Measurements from ENCODE around the gene NAIP.
"Not testable (repeated sequence)": the region's sequence is repeated elsewhere in the genome, so short reads cannot be mapped to it uniquely, and the experiment has no call there.

The NAIP gene, protein sequence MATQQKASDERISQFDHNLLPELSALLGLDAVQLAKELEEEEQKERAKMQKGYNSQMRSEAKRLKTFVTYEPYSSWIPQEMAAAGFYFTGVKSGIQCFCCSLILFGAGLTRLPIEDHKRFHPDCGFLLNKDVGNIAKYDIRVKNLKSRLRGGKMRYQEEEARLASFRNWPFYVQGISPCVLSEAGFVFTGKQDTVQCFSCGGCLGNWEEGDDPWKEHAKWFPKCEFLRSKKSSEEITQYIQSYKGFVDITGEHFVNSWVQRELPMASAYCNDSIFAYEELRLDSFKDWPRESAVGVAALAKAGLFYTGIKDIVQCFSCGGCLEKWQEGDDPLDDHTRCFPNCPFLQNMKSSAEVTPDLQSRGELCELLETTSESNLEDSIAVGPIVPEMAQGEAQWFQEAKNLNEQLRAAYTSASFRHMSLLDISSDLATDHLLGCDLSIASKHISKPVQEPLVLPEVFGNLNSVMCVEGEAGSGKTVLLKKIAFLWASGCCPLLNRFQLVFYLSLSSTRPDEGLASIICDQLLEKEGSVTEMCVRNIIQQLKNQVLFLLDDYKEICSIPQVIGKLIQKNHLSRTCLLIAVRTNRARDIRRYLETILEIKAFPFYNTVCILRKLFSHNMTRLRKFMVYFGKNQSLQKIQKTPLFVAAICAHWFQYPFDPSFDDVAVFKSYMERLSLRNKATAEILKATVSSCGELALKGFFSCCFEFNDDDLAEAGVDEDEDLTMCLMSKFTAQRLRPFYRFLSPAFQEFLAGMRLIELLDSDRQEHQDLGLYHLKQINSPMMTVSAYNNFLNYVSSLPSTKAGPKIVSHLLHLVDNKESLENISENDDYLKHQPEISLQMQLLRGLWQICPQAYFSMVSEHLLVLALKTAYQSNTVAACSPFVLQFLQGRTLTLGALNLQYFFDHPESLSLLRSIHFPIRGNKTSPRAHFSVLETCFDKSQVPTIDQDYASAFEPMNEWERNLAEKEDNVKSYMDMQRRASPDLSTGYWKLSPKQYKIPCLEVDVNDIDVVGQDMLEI (N-terminal part only)

DNA sequence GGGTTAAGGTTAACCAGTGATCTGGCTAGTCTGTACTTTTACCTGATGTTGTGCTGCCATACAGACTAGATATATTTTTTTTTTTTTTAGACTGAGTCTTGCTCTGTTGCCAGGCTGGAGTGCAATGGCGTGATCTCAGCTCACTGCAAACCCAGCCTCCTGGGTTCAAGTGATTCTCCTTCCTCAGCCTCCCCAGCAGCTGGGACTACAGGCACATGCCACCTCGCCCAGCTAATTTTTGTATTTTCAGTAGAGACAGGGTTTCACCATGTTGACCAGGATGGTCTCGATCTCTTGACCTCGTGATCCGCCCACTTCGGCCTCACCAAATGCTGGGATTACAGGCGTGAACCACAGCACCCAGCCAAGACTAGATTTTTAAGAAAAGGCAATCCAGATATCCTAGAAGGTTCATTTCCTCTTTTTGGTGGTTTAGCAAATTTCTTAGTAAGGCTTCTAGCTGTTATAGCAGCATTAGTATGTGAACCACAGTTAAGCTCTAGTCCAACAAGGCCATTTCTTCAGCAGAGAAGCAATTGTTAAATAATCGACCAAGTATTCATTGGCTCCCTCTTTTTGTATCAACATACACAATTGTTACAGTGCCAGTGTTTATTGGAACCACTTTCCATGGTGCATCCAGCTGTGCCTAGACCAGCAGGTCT lies at the start of gene NAIP:
Gene NAIP, minus strand, starts transcription at position 51 of the 665 bp plus-strand sequence. CDS start 12,424 bp downstream, outside the sequence.
- DNase-seq (ENCODE audit: low read depth), result not testable (repeated sequence)

DNA sequence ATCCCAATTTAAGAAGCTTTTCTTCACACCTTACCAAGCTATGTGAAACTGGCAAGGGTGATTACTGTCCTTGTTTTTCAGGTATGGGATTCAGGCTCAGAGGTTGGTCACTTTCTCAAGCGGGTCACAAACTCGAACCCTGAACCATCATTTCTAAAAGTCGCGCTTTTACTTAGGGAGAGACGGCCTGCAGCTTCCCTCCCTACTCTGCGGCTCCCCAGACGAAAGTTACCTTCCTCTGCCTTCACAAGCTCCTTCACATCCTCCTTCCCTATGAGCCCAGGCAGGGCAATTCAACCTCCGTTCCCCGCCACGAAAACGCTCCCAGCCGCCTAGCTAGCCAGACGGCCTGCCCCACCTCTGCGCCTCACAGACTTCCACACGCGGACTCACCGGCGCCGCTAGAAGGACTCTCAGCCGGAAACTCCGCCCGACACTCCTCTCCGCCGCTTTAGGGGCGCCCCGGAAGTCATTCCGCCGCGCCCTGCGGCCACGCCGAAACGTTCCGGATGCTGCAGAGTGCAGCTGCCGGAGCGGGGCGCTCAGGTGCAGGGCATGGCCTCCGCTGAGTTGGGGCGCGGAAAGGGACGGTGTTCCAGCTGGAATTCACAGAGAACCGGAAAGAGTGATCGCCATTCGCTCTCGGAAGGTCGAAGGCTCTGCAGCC lies 42.3 kb upstream of the NAIP start, which contains the start of gene GTF2H2:
Gene GTF2H2, minus strand, starts transcription at position 415 of the 667 bp plus-strand sequence. CDS start 4,913 bp downstream, outside the sequence.
- not testable (repeated sequence) for DNase-seq (ENCODE audit: low read depth)

DNA sequence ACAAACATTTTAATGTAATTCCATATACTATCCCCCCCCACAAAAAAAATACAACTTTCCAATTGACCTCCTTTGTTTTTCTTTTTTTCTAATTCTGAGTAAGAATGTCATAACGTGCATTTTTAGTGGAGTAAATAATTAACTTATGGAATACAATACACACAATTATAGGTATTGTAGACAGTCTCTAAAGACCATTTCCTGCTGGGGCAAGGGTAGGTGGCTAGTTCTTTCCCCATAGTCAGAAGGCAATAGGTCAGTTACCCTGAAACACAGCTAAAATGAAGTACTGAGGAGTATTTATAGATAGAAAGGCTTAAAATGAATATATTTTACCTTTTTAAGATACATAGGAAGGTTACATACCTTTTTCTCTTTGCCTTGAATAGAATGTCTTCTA lies 36.2 kb upstream of the NAIP start:
- DNase-seq (ENCODE audit: low read depth), result not testable (repeated sequence)

DNA sequence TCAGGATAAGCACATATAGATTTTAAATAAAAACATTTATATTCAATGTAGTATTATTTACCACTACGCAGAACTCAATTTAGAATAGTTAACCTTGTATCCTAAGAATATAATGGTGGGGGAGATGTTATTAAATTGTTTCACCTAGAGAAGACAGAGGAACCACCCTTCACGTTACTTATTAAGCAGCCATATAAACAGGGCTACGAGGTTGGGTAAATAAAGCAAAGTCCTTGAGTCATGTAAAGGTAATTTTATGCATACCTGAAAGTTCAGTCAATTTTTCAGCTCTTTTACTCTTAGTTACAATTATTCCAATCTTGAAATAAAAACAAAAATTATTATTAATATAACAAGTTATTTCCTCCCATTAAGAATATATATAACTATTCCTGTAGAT lies 34.3 kb upstream of the NAIP start:
- DNase-seq (ENCODE audit: low read depth), result not testable (repeated sequence)

DNA sequence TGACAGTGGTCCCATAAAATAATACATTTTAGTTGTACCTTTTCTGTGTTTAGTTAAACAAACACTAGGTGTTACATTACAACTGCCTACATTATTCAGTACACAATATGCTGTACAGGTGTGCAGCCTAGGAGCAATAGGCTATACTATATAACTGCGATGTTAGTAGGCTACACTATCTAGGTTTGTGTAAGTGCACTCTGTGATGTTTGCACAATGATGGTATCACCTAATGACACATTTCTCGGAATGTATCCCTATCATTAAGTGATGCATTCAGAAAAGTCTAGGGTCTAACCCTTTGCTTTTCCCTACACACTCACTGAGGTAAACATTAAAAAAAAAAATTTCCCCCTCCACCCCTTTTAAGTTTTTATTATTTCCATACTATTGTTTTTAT lies 19.7 kb upstream of the NAIP start:
- DNase-seq (ENCODE audit: low read depth), result not testable (repeated sequence)

DNA sequence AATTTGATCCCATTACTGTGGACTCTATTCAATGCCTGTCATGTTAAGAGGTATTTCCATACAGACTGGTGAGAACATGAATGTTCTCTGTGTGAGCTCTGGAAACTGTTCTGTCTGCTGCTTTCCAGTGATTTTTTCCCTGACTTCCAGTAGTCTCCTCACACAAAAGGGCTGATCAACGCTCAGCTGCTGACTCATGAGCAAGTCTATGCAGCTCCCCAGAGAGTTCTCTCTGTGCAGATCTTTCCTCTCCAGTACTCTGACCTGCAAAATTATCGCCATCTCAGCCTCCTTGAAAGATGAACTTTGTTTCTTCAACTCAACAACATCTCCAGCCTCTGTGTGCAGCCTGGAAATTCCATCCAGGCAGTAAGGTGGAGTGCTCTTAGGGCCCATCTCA lies 19.0 kb upstream of the NAIP start:
- not testable (repeated sequence) for DNase-seq (ENCODE audit: low read depth)

DNA sequence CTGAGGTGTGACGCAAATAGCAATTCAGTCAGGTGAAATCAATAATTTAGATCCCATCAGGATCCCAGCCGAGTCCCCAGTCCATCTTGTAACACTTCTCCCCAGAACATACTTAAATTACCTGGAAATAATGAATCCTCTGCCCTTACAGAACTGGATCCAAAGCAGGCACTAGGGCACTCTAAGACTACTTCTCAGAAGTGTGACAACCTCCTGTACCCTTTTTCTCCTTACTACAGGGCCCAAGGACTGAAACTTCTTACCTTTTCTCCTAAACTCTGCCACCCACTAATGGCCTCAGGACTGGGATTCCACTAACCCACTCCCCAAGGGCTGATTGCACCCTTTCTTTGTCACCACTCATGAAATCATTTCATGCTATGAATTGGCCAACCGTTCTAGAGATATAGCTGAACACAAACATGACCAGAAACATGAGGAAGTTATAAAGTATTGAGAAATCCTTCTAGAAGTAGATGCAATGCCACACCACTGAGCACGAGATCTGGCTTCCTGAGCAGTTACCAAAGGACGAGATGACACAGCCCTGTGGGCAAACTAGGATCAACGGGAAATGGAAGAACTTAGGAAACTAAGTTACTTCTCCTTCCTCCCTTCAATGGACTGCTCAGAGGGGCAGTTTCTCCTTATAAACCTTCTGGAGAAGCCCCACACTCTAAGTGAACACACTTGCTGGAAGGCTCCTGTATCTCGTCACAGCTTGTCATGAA lies 6.1 kb upstream of the NAIP start:
- DNase-seq (ENCODE audit: low read depth), result not testable (repeated sequence)

DNA sequence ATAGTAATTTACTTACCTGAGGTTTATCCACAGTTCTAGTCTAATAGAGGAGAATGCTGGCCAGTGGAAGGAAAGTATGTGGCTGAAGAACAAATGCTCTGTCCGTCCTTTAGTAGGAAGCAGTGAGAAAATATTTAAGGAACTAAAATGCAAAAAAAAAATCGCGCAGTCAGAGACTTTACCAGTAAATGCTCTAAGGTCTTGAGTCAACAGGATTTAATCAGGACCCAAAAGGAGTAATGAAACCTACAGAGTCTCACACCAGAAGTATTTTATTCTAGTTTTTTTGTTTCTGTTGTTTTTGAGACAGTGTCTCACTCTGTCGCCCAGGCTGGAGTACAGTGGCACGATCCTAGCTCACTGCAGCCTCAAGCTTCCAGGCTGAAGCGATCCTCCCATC lies 4.5 kb downstream of the NAIP start:
- not testable (repeated sequence) for DNase-seq (ENCODE audit: low read depth)

DNA sequence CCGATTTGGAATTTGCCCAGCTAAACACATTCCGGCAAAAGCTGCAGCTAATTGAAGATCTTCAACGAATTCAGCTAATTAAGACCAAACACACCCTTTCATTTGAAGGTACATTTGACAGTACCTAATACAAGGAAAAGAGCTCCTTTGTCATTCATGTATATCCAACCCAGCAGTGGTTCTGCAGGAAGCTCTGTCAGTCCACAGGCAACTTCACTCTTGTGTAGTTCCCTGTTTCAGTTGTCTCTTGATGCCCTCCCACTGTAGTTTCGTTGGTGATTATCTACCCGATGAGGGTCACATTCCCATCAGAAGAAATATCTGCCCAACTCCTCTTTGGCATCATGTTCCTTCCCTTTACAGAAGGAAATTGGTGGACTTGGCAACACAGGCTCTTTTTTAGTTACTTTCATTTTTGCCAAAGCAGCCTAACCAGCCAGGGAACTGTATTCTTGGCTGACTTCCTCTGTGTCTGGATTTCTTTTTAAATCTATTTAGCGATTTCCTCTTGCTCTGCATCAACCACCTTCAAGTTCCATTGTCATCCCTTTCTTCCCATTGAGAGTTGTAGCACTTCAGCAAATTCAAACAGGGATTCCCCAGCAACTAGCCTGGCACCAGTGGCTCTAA lies 6.6 kb downstream of the NAIP start:
- DNase-seq (ENCODE audit: low read depth), result not testable (repeated sequence)

DNA sequence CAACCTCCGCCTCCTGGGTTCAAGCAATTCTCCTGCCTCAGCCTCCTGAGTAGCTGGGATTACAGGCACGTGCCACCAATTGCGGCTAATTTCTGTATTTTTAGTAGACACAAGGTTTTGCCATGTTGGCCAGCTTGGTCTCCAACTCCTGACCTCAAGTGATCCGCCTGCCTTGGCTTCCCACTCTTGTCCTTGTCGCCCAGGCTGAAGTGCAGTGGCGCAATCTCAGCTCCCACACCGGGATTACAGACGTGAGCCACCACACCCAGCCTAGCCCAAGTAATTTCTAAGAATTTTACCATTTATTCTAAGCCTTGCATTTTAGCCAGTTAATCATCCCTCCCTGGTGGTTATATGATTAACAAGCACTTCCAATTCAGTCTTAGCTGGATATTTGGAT lies 11.0 kb downstream of the NAIP start:
- DNase-seq (ENCODE audit: low read depth), result no peak

DNA sequence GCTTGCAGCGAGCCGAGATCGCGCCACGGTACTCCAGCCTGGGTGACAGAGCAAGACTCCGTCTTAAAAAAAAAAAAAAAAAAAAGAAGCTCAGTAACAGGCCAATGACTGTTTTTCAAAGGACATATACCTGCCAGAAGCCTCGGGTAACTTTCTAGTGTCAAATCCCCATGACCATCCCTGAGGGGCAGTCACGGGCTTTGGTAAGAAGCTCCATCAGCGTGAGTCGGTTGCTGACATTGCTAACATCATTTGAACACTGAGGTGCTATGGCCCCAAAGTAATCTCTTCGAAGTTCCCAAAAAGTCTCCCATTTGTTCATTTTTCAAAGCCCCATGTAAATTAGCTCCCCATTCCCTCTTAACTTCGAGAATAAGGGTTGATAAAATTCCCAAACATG lies 11.6 kb downstream of the NAIP start:
- DNase-seq (ENCODE audit: low read depth), result no peak

DNA sequence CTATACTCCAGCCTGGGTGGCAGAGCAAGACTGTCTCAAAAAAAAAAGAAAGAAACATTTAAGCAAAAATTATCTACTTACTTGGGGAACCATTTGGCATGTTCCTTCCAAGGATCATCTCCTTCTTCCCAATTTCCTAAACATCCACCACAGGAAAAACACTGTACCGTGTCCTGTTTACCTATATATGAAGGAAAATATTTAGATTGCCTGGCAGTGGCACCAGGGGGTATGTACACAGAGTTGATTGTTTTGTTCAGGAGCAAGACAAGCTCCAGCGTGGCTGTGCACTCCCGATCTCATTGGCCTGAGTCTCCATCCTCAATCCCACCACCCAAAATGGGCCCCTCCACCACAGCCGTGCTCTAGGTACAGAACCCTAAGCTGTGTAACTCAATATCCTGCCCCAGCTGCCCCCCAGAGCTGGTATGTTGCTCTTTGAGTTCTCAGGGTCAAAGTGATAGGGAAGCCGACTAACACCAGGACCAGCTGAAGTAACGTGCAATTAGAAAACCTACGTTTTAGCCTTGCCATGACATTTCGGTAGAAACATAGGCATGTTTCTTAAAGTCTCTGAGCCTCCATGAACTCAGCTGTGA lies 13.8 kb downstream of the NAIP start:
- DNase-seq (ENCODE audit: low read depth), result no peak

DNA sequence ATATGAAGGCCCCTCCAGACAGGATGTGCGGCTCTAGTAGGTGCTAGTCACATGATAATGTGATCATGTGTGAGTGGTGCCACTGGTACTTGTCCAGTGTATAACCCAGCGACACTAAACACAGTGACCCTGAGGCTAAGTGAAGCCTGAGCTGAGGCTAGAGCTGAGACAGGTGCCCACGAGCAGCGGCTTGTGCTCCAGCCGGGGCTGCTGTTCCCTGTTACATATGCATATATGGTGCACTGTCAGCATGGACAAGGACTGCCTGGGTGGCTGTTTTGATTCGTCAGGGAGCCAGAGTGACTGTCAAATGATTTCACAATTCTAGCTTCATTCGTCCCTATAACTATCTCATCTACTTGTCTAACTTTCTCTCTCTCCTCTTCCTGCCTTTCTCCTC lies 18.2 kb downstream of the NAIP start:
- not testable (repeated sequence) for DNase-seq (ENCODE audit: low read depth)

DNA sequence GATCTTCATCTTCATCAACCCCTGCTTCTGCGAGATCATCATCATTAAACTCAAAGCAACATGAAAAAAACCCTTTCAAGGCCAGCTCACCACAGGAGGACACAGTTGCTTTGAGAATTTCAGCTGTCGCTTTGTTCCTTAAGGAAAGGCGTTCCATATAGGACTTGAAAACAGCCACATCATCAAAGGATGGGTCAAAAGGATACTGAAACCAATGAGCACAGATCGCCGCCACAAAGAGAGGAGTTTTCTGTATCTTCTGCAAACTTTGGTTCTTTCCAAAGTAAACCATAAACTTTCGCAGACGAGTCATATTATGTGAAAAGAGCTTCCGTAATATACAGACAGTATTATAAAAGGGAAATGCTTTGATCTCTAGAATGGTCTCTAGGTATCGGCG lies 40.3 kb downstream of the NAIP start:
- DNase-seq (ENCODE audit: low read depth), result not testable (repeated sequence)

DNA sequence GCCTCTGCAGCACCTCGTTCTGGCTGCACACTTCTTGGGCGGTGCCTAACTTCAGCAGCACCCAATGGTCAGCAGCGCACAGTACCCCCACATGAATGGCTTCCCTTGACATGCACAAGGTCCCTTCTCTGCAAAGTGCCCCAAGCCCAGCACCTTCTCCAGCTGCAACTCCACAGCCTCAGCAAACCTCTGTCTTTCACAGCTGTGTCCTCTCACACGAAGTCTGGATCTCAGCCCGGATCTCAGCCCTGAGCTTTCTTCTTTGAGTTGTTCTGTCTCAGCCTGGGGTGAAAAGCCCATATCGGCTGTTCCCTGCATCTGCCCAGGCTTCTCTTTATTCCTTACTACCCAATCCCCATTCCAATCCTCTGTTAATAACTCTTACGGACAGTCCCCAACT lies 57.9 kb downstream of the NAIP start:
- not testable (repeated sequence) for DNase-seq (ENCODE audit: low read depth)

DNA sequence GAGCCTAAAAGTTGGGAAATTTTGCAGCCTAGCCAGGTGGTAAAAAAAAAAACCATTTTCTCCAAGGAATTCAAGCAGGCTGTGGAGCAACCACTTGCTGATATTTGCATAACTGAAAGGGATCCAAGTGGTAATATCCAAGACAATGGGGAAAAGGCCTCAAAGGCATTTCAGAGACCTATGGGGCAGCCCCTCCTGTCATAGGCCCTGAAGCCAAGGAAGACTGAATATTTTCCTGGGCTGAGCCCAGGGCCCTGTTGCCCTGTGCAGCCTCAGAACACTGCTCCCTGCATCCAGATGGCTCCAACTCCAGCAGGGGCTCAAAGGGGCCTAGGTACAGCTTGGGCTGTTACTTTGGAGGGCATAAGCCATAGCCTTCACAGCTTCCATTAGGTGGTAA lies 60.6 kb downstream of the NAIP start:
- not testable (repeated sequence) for DNase-seq (ENCODE audit: low read depth)

DNA sequence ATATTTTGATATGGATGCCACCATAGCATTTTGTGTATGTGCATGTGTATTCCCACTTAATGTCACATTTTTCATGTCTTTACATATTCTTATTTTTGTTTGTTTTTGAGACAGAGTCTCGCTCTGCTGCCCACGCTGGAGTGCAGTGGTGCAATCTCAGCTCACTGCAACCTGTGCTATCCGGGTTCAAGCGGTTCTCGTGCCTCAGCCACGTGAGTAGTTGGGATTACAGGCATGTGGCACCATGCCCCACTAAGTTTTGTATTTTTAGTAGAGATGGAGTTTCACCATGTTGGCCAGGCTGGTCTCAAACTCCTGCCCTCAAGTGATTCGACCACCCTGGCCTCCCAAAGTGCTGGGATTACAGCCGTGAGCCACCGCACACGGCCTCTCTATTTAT lies 72.1 kb downstream of the NAIP start:
- DNase-seq (ENCODE audit: low read depth), result not testable (repeated sequence)

DNA sequence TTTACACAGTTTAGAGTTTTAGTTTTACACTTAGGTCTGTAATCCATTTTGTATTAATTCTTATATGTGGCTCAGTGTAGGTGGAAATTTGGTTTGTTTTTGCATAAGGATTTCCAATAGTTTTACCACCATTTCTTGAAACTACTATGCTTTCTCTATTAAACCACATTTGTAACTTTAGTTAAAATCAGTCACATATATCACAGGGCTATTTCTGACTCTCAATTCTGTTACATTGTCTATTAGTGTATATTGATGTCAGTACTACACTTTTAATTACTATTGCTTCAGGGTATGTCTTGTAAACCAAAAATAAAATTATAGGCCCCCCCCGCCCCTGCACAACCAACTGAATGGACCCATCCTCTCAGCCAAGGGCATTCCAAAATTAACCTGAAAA lies 92.6 kb downstream of the NAIP start:
- not testable (repeated sequence) for DNase-seq (ENCODE audit: low read depth)

DNA sequence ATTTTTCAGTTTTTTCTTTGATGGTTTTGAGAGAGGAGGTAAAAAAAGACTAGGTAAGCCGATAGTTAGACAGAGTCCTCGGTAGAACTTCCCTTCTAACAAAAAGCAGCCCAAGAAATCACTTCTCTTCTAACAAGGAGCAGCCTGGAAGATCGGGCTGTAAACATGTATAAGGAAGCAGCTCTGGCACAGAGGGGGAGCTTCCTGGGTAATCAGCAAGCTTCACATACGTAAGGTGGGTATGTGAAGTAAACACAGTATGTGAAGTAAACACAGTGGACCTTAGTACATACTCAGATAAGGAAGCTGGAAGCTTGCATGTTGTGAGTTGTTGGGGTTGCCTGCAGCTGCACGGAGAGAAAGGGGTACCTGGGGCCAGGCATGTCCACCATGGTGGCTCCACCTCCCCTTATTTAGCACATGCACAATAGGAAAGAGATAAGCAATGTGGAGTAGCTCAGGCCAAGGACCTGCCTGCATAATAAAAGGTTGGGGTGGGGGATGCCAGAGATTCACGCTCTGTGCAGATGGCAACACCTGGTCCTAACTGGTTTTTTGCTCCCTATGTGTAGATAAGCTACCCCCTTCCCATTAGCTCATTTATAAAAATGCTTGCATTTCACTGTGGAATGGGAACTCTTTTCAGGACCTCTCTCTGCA lies 93.3 kb downstream of the NAIP start:
- not testable (repeated sequence) for DNase-seq (ENCODE audit: low read depth)
